KBM-7 (cell line): ENCODE data around the gene ANK2.
A peak's percentile ranks its signal among the peaks of the same experiment; 100 is the strongest.

Source experiments
- DNase-seq: peaks from one replicate; pipeline ENCODE4 v3.0.0-alpha.2; 2015
- in situ Hi-C: fragments of 300-500 bp; cut with MboI; formaldehyde crosslinking; loops from 2 replicates; pipeline ENCODE4 v1.14.3; 2020; ENCODE audit warnings: low sequenced_read_pairs, low pct_unique_long_range_greater_than_20kb, mixed read lengths

Gene ANK2

DNA sequence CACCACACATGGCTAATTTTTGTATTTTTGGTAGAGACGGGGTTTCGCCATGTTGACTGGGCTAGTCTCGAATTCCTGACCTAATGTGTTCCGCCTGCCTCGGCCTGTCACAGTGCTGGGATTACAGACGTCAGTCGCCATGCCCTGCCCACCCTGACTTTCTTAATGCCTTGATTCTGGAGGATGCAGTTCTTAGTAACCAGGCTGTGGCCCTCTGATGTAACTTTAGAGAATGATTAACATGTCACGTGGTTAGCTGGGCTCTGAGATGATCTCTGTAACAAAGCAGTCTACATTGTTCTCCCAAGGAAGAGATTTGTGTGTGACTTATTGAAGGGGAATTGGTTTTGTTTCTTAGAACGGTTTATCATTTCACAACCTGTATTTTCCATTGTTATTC is 30.6 kb downstream of the ANK2 start:
- in situ Hi-C loops: no loop called here
- no peak for DNase-seq

DNA sequence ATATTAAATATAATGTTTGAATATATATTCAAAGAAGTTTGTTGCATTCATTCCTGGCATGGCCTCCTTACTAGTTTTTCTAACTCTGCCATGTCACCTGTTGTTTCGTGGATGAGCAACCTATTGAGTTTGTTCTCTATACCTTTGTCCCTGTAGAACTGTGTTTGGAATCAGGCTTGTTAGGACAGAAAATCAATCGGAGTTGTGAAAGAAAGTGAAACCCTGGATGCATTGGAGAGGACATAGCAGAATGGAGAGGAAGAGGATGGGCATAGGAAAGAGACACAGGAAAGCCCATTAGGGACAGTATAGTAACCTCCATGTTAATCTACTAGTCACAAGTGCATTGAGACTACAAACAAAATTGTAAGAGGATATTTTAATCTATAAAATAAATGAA is 31.2 kb downstream of the ANK2 start:
- in situ Hi-C loops: no loop called here

DNA sequence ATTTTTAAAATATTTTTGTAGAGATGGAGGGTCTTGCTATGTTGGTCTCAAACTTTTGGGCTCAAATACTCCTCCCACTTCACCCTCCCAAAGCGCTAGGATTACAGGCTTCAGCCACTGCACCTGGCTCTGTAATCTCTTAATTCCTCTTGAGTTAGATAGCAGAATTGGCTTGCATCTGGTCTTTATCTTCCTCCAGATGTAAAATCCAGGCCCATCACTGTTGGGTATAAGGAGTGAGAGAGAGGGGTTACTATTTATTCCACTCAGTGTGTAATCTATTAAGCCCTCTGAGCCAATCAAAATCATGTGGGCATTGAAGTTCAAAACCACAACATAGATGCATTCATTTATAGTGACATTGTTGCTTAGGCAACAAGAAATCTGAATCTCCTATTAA is 33.9 kb downstream of the ANK2 start:
- DNase-seq: no peak
- in situ Hi-C loops: no loop called here

More for the DNA sequence above, 31.2 kb downstream of the ANK2 start:
- no peak for DNase-seq

DNA sequence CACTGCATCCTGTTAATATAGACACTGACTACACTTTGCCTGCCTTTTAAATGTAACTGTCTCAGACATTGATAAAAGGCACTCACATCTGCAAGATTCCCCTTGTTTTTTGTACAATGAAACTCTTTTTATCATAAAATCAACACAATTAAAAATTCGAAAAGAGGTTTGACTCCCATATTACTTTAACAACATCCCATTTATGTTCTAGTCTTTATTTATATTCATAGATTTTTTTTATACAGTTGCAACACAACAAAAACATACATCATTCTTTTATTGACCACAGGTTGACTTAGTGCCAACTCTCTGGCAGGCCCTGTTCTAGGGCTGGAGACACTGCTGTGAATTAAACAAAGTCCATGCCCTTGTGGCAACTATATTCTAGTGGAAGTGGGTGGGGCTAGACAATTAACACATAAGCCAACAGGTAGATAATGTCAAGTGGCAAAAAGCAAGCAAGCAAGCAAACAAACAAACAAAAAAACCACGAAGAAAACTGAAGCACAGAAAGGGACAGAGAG is 36.8 kb downstream of the ANK2 start:
- DNase-seq: no peak
- in situ Hi-C loops: no loop called here

DNA sequence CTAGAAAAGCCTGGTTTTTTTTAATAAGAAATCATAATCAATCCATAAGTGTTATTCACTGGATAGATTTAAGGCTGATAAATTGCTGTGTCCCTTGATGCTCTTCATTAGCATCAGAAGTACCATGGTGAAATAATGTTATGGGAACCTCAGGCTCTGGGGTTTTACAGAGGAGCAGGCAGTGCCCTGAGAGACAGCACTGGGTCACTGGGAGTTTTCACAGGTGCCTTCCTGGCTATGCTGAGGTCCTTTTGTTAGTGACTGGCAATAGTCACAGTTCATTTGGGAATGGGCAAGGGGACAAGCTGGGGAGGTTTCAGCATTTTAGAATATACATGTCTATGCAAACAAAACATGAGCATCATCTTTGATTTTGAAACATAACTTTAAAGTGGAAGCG is 38.6 kb downstream of the ANK2 start:
- DNase-seq: no peak
- in situ Hi-C loops: no loop called here

DNA sequence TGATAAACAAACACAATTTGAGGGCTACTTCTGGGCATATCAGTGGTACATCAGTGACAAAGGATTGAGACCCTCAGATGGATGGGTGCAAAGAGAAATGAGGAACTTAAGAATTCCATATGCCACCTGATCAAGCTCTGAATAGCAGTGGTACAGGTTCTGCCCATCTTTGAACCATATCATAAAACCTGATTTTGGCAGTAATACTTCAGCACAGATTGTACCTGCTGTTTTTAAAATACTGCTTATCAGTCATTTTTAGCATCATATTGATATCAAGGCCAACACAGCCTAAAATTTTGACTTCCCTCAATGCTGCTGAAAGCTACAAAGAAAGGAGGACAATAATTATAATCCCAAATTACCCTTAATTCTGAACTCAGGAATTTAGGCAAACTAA is 41.5 kb downstream of the ANK2 start:
- DNase-seq: no peak
- in situ Hi-C loops: no loop called here

GRCh38 chr4:113094331-113094730 is 44.9 kb downstream of the ANK2 start:
- in situ Hi-C loops: no loop called here
- no peak for DNase-seq

DNA sequence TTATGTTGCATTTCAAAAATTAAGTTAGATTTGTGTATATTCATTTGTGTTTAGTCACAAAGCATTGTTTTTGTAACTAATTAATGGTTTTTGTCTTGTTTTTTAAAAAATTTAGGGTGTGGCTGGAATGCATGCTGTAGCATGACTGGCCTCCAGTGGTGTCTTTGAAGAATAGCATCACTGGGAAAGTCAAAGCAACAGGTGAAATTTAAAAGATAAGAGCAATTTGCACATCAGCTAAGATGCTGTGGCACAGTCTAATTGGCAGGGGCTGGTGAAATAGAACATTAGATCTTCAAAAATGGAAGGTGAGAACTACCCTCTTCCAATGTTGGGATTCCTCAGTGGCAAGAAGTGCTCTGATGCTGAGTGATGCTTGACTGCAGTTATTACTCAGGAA is 45.3 kb downstream of the ANK2 start:
- DNase-seq: no peak
- in situ Hi-C loops: no loop called here

DNA sequence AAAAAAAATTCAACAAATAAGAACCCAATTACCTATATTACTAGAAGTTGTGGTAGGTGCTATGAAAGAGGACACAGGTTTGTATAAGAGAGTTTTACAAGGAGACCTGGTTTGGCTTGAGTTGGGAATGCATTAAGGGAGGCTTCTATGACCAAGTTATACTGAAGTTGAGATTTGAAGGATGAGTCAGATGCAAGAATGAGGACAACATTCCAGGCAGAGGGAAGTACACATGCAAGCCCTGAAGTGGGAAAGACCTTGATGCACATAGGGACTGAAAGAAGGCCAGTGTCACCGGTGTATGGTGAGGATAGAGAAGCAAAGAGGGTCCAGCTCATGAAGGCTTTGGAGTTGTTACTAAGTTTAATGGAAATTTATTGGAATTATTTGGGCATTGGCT is 52.2 kb downstream of the ANK2 start:
- DNase-seq: no peak
- in situ Hi-C loops: no loop called here

DNA sequence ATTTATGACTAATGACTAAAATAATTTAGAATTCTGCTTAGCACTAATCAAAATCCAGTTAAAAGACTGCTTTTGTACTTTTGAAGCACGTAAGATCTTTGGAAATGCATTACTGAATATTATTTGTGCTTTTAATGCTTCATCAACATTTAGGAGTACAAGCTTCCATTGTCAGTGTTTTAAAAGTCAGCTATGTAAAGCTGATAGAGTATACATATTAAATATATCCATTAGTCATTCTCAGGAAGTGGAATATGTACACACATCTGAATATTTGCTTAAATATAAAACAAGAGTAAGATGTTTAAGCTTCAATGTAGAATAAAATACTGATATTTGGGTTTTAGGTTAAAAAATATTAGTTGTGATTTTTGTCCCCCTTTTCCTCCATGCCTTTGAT is 54.1 kb downstream of the ANK2 start:
- no peak for DNase-seq
- in situ Hi-C loops: no loop called here

DNA sequence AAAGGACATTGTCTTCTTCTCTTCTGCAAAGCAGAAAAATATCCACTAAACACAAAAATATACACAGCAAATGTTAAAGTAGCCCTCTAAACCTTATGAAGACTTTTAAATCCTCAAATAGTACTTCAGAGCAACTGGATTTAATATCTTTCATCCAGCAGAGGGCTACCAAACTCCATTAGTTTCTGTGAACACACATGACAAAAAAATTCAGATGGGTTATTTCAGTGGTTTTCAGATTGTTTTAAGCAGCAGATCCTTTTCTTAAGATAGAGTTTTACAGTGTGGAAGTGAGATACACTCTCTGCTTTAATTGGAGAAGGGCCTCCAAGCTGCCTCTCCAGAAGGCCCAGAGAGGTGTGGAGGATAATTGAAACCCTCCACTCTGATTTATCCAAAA is 56.7 kb downstream of the ANK2 start:
- in situ Hi-C loops: no loop called here

GRCh38 chr4:113109106-113109718 is 59.8 kb downstream of the ANK2 start:
- no peak for DNase-seq
- in situ Hi-C loops: no loop called here

More for the DNA sequence above, 56.7 kb downstream of the ANK2 start:
- DNase-seq: peak; percentile 2

DNA sequence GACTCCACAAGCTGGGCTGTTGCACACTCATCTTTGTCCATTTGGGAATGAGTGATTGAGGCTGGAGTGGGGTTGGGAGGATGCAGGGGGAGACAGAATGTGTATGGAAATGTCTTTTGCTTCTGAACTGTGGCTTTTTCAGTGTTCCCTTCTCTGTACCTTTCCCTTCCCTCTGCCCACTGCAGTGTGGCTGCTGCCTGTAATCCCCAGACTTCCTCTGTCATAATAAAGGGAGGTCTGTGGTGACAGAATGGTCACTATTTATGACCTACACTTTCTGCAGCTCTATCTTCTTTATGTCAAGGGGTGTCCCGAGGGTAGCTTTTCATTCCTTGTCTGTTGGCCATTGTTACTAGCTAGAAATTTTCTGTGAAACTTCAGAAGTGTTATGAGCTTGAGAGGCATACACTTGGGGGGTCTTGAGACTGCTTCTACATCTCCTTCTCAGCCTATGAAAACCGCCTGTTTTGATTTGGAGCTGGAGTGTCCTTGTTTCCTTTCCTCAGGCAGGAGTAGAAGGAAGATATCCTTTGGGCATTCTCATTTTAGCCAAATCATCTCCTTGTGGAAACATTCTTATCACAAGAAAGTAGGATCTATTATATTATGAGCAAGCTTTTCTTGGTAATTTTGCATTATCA is 63.0 kb downstream of the ANK2 start:
- in situ Hi-C loops: no loop called here
- no peak for DNase-seq

GRCh38 chr4:113113151-113113550 is 63.7 kb downstream of the ANK2 start:
- in situ Hi-C loops: no loop called here

GRCh38 chr4:113114884-113115283 is 65.4 kb downstream of the ANK2 start:
- no peak for DNase-seq
- in situ Hi-C loops: no loop called here

More at GRCh38 chr4:113113151-113113550, 63.7 kb downstream of the ANK2 start:
- DNase-seq: no peak

DNA sequence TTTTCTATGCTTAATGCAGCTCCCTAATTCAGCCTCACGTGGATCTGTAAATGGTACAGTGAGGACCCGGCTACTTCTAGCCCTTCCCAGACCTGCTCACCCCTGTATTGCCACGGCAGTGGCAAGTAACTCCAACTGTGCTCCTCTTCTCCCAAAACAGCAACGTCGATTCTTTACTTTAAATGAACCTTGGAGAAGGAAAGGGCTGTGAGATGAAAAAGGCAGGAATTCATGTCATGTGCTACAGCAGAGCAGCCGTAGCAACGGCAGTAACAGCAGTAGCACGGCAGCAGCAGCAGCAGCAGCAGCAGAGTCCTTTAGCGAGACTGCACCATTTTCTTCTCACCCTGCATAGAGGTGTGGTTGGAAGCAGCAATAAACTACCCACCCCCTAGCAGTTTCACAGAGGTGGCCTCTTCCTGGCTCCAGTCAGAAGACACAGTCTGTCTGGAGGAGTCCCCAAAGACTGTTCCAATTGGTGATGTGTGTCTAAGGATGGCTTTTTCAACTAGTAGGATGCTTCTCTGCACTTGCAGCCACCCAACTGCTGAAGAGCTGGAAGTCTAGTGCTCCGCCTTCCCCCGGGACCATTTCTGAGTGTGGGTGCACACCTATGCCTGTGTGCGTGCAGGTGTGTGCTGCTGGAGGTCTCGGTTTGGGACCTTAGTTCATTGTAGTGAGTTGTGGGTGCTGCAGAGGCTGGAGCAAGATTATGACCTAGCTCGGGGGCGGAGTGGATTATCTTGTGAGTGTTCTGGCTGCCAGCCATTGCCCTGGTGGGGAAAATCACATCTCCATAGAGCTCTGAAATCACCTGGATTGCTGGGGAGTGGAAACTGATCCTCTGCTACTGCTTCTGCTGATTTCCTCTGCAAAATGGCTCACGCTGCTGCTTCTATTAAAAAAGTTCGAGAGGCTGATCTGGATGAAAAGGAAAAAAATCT is 67.2 kb downstream of the ANK2 start:
- DNase-seq: no peak
- in situ Hi-C loops: no loop called here

DNA sequence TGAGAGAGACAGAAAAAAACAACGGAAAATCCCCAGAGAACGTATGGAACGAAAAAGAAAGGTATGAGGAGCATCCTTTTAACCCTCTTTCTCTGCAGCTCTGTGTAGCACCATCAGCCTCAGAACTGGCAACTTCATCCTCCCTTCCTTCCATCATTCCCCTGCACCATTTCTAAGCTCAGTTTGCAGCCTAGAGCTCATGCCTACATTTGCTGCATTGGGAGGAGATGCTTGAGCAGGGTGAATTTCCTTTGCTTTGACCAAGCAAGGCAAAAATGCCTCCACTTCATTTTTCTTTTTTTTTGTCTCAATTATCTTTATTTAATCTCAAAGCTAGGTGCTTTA is 67.9 kb downstream of the ANK2 start:
- in situ Hi-C loops: no loop called here
- DNase-seq: no peak

DNA sequence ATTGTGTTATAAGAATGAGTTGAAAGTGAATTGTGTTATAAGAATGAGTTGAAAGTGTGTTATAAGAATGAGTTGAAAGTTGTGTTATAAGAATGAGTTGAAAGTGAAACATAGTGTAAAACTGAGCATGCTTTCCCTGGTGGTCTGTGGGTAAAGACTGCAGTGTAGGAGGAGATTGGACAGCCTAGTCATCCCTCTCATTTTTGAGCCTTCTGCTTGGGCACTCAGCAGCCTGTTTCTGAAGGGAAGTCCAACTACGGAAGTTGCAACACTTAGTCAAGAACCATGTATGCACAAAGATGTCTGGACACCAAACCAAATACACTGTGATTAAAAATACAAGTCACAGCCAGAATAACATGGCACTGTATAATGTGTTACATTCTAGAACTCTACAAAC is 72.6 kb downstream of the ANK2 start:
- no peak for DNase-seq
- in situ Hi-C loops: no loop called here

- in situ Hi-C loops: no loop called here
- no peak for DNase-seq
Observed at GRCh38 chr4:113125418-113125817, 76.0 kb downstream of the ANK2 start.

GRCh38 chr4:113131136-113131535 is 81.7 kb downstream of the ANK2 start:
- in situ Hi-C loops: no loop called here
- DNase-seq: no peak
